Esophagus squamous epithelium (tissue), 4 donors: Measurements from ENCODE around the gene ASTN2.

Source experiments
- POLR2A ChIP-seq, 4 donors: fragments of 450-650 bp; IDR thresholded peaks; one replicate each; pipeline ENCODE4 v1.6.1; 2017; ENCODE audit warnings: antibody characterized with exemption in 4 of 4, mild to moderate bottlenecking in 4 of 4, moderate library complexity in 3 of 4
- TF ChIP-seq, protein P1 (sequence below), 6 experiments: fragments of 450-650 bp in 4 of 6; fragments of 200-600 bp in 2 of 6; sonication (generic) in 2 of 6; IDR thresholded peaks; one replicate each; pipeline ENCODE4 v1.5.1; 2016 to 2019; ENCODE audit warnings: antibody characterized with exemption in 6 of 6, mild to moderate bottlenecking in 4 of 6, moderate library complexity in 4 of 6

DNA sequence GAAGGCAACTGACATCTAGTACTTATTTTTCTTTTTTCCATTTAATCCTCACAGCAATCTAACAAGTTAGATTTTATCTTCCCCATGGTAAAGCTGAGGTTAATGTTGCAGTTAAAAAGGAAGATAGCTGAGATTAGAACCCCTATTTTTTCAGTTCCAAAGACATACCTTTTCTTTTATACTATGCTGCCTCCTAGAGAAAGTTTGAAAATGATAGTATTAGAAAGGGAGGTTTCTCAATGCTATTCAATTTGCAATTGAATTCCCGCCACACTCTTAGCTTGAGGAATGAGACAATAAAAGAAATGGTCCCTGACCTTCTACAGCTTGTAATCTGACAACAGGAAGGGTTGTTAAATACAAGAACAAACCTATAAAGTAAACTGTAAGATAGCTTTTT, 923.6 kb downstream of the ASTN2 start:
- TF ChIP-seq, protein P1, sequence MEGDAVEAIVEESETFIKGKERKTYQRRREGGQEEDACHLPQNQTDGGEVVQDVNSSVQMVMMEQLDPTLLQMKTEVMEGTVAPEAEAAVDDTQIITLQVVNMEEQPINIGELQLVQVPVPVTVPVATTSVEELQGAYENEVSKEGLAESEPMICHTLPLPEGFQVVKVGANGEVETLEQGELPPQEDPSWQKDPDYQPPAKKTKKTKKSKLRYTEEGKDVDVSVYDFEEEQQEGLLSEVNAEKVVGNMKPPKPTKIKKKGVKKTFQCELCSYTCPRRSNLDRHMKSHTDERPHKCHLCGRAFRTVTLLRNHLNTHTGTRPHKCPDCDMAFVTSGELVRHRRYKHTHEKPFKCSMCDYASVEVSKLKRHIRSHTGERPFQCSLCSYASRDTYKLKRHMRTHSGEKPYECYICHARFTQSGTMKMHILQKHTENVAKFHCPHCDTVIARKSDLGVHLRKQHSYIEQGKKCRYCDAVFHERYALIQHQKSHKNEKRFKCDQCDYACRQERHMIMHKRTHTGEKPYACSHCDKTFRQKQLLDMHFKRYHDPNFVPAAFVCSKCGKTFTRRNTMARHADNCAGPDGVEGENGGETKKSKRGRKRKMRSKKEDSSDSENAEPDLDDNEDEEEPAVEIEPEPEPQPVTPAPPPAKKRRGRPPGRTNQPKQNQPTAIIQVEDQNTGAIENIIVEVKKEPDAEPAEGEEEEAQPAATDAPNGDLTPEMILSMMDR (IDR thresholded peaks at IDR 0.05), result no peak
- TF ChIP-seq POLR2A (IDR thresholded peaks at IDR 0.05), result no peak
